CD14-positive monocyte (primary cell): Measurements from ENCODE around the gene FANCC. TPM values are rescaled to one million over a fixed set of nuclear protein-coding genes. Genes with fewer than 3 reads are reported as not detected.

Source experiments
- DNase-seq, 3 donors: peaks; one replicate each; pipeline ENCODE4 v3.0.0-alpha.2; 2011 to 2022
- H2AFZ ChIP-seq: 2 replicates; pipeline ENCODE4 v1.6.0; 2012; ENCODE audit warnings: mild to moderate bottlenecking, low read depth, low read length, inconsistent platforms; ENCODE audit not compliant: insufficient read depth, poor library complexity, severe bottlenecking
- H3K27ac ChIP-seq, 2 donors: 1 replicate in 1 of 2; 2 replicates in 1 of 2; pipeline ENCODE4 v1.5.1; 2012 to 2013; ENCODE audit warnings: low read length in 2 of 2, control low read depth in 1 of 2, inconsistent platforms in 1 of 2, low read depth in 1 of 2, mild to moderate bottlenecking in 1 of 2
- H3K27me3 ChIP-seq, 2 donors: one replicate each; pipeline versions ENCODE4 v1.6.0 to v1.6.1; 2011 to 2013; ENCODE audit warnings: low read length in 2 of 2; ENCODE audit not compliant: control insufficient read depth in 2 of 2, insufficient read depth in 2 of 2
- H3K36me3 ChIP-seq, 2 donors: replicated peaks in 1 of 2; 1 replicate in 1 of 2; 2 replicates in 1 of 2; pipeline versions ENCODE4 v1.5.1 to v1.6.1; 2012 to 2013; ENCODE audit warnings: low read length in 2 of 2, control low read depth in 1 of 2, inconsistent platforms in 1 of 2, mild to moderate bottlenecking in 1 of 2; ENCODE audit not compliant: insufficient read depth in 2 of 2, control insufficient read depth in 1 of 2
- H3K4me1 ChIP-seq, 2 donors: 1 replicate in 1 of 2; 2 replicates in 1 of 2; pipeline versions ENCODE4 v1.5.1 to v1.6.1; 2012 to 2013; ENCODE audit warnings: low read length in 2 of 2, control low read depth in 1 of 2, inconsistent platforms in 1 of 2, mild to moderate bottlenecking in 1 of 2, moderate library complexity in 1 of 2; ENCODE audit not compliant: insufficient read depth in 2 of 2, control insufficient read depth in 1 of 2
- H3K4me2 ChIP-seq: replicated peaks from 2 replicates; pipeline ENCODE3; 2012; ENCODE audit warnings: low read length, moderate library complexity, mild to moderate bottlenecking; ENCODE audit not compliant: poor library complexity, severe bottlenecking; ENCODE audit errors: extremely low read depth
- H3K4me3 ChIP-seq, 3 experiments: fragments of 200-600 bp in 1 of 3; sonication (generic) in 1 of 3; replicated peaks in 1 of 3; 1 replicate in 2 of 3; 2 replicates in 1 of 3; pipeline ENCODE4 v1.5.1; 2011 to 2013; ENCODE audit warnings: low read length in 3 of 3, mild to moderate bottlenecking in 3 of 3, control low read depth in 2 of 3, low read depth in 2 of 3, inconsistent platforms in 1 of 3, moderate library complexity in 1 of 3
- H3K79me2 ChIP-seq: 2 replicates; pipeline ENCODE4 v1.6.0; 2012; ENCODE audit warnings: mild to moderate bottlenecking, control low read depth, inconsistent platforms, low read length, moderate library complexity; ENCODE audit not compliant: insufficient read depth
- H3K9ac ChIP-seq: 2 replicates; pipeline ENCODE4 v1.6.0; 2017; ENCODE audit warnings: low read length, mild to moderate bottlenecking; ENCODE audit not compliant: insufficient read depth, poor library complexity, severe bottlenecking
- H3K9me3 ChIP-seq, 2 donors: replicated peaks in 1 of 2; 1 replicate in 1 of 2; 2 replicates in 1 of 2; pipeline versions ENCODE4 v1.5.1 to v1.6.1; 2012 to 2013; ENCODE audit warnings: low read length in 2 of 2, control low read depth in 1 of 2; ENCODE audit not compliant: control insufficient read depth in 1 of 2, insufficient read depth in 1 of 2
- H4K20me1 ChIP-seq: 2 replicates; pipeline ENCODE4 v1.6.0; 2012; ENCODE audit warnings: mild to moderate bottlenecking, low read length, control low read depth, moderate library complexity; ENCODE audit not compliant: insufficient read depth
- H3K27ac Mint-ChIP-seq, 7 donors: one replicate each; pipeline ENCODE4 v1.8.0; 2020; ENCODE audit warnings: mild to moderate bottlenecking in 7 of 7, mixed read lengths in 7 of 7, moderate library complexity in 6 of 7, inconsistent platforms in 2 of 7
- H3K27me3 Mint-ChIP-seq, 3 donors: one replicate each; pipeline ENCODE4 v1.8.0; 2021 to 2022; ENCODE audit warnings: low read depth in 3 of 3, mild to moderate bottlenecking in 3 of 3, mixed read lengths in 3 of 3, moderate library complexity in 3 of 3, inconsistent platforms in 1 of 3
- H3K36me3 Mint-ChIP-seq, 2 donors: one replicate each; pipeline ENCODE4 v1.8.0; 2020; ENCODE audit warnings: mixed read lengths in 2 of 2, inconsistent platforms in 1 of 2, mild to moderate bottlenecking in 1 of 2
- H3K4me1 Mint-ChIP-seq: one replicate; pipeline ENCODE4 v1.8.0; 2020; ENCODE audit warnings: mild to moderate bottlenecking, mixed read lengths
- H3K4me3 Mint-ChIP-seq, 2 donors: one replicate each; pipeline ENCODE4 v1.8.0; 2020; ENCODE audit warnings: mild to moderate bottlenecking in 2 of 2, mixed read lengths in 2 of 2, moderate library complexity in 1 of 2
- H3K9me3 Mint-ChIP-seq, 7 donors: one replicate each; pipeline ENCODE4 v1.8.0; 2020 to 2022; ENCODE audit warnings: mixed read lengths in 7 of 7, mild to moderate bottlenecking in 6 of 7, moderate library complexity in 6 of 7, inconsistent platforms in 2 of 7
- CTCF ChIP-seq: fragments of 200-600 bp; IDR thresholded peaks from one replicate; pipeline ENCODE4 v1.8.0; 2022; ENCODE audit warnings: antibody characterized with exemption, mild to moderate bottlenecking
- WGBS: methylation state at CpG from one replicate; pipeline ENCODE4 v1.1.5; 2013; ENCODE audit warnings: missing lambda C conversion rate; ENCODE audit not compliant: insufficient coverage; 5-methylcytosine and 5-hydroxymethylcytosine counted together
- intact Hi-C, 2 donors: fragments of 100-400 bp; cut with micrococcal nuclease; formaldehyde crosslinking; loops; one replicate each; pipeline versions ENCODE4 v1.15.0 to v1.15.1; 2023
- polyA plus RNA-seq, 3 donors: library from polyadenylated mRNA; depleted of rRNA in 1 of 3; unstranded in 2 of 3; stranded (reverse) in 1 of 3; fragments of 300-500 nt in 2 of 3; fragments of >200 nt in 1 of 3; fragmentation: Illumina TruSeq in 2 of 3; gene quantifications; 1 replicate in 2 of 3; 2 replicates in 1 of 3; pipeline ENCODE4 v1.2.3, GENCODE V29; 2012 to 2021

The FANCC gene
- polyA plus RNA-seq, 3 donors: 1.2 to 2.2 (median 1.5) TPM

GRCh38 chr9:95261890-95262289, 55.6 kb downstream of the FANCC start:
- Histone ChIP-seq H3K4me3 (no peak overlapping the region), H3K36me3 (no peaks in the 10 kb centered on the region), H3K9me3 (no peaks in the 10 kb centered on the region), H3K4me2 (no peak overlapping the region), H3K4me1 (no peaks in the 10 kb centered on the region), H3K27me3 (no peaks in the 10 kb centered on the region), H4K20me1 (no peaks in the 10 kb centered on the region), H3K79me2 (no peaks in the 10 kb centered on the region), H2AFZ (no peak overlapping the region), H3K27ac (no peak overlapping the region), H3K9ac (no peak overlapping the region)
- H3K9me3 Mint-ChIP-seq: peaks cover 2 to 17% (median 7%) of the 10 kb centered on the region in 7 donors
- H3K4me1 Mint-ChIP-seq: no peaks in the 10 kb centered on the region
- H3K27ac Mint-ChIP-seq: no peak overlapping the region
- no peak overlapping the region for H3K4me3 Mint-ChIP-seq
- no peaks in the 10 kb centered on the region for H3K36me3 Mint-ChIP-seq
- H3K27me3 Mint-ChIP-seq: peaks cover 0 to 4% (median 4%) of the 10 kb centered on the region in 3 donors
- intact Hi-C loops: no loop called here
- DNase-seq: no peak
- TF ChIP-seq CTCF: no peak
- no CpG with 5 or more reads among the region's 1 CpG for WGBS

- Histone ChIP-seq H3K36me3 (peaks cover 0 to 4% of the 10 kb centered on the region in 2 donors), H3K4me3 (no peak overlapping the region), H3K27ac (no peak overlapping the region), H4K20me1 (no peaks in the 10 kb centered on the region), H3K4me1 (no peaks in the 10 kb centered on the region), H3K27me3 (no peaks in the 10 kb centered on the region), H3K4me2 (no peak overlapping the region), H3K9me3 (peaks cover 0 to 7% of the 10 kb centered on the region in 2 donors), H3K79me2 (no peaks in the 10 kb centered on the region), H2AFZ (no peak overlapping the region), H3K9ac (no peak overlapping the region)
- TF ChIP-seq CTCF: no peak
- no peak overlapping the region for H3K4me3 Mint-ChIP-seq
- peaks cover 0 to 2% (median 0%) of the 10 kb centered on the region in 3 donors for H3K27me3 Mint-ChIP-seq
- intact Hi-C loops: no loop called here
- no peak overlapping the region for H3K27ac Mint-ChIP-seq
- no peak for DNase-seq
- 79% methylated on average over 7 of the region's 9 CpGs for WGBS
- H3K36me3 Mint-ChIP-seq: peaks cover 13 to 17% of the 10 kb centered on the region in 2 donors
- H3K4me1 Mint-ChIP-seq: peaks cover 3% of the 10 kb centered on the region
- H3K9me3 Mint-ChIP-seq: peaks cover 0 to 9% (median 4%) of the 10 kb centered on the region in 7 donors
These were observed 66.9 kb downstream of the FANCC start for GRCh38 chr9:95250462-95251221.
